Measurements from ENCODE around the gene EFHC2. TPM values are rescaled to one million over a fixed set of nuclear protein-coding genes. Genes with fewer than 3 reads are reported as not detected.

Gene EFHC2
- total RNA-seq, 2 experiments from 2014 or later, result 0.64 to 0.77 TPM

DNA sequence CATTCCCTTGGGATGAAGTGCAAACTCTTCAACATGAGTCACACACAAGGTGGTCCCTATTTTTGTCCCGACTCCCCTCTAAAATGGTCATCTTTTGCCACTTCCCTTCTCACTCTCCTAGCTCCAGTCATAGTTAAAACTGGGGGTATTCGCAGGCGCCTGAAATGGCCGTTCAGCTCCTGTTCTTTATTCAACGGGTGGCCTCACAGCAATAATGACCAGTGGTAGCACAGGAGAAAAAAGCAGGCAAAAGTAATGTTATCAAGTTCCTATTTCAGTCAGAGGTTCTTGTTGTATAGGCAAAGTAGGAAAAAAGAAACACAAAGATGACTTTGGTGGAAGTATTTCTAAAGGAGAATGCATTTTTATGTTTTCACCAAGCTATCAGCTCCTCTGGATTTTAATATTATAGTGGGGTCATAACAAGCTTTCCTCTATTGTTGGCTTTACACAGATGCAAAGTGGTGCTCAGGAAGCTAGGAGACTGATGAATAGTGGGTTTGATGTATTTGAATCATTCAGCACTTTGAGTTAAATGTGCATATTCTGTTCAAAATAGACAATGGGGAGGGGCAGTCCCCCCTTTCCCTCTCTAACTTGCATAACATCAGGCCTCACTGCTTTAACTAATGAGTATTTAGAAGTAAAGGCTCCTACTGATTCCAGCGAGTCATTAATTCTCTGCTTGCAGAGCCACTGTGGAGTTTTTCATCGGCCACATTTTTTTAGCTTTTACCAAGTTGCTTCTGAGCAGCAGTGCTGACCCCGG is 199.1 kb downstream of the EFHC2 start:
- POLR2A ChIA-PET, result no interaction called here
- H3K27ac Mint-ChIP-seq, result no peak overlapping the region
- no peak for DNase-seq
- H3K9me3 Mint-ChIP-seq, result no peaks in the 10 kb centered on the region
- H3K36me3 Mint-ChIP-seq, result no peaks in the 10 kb centered on the region
- no peak for ATAC-seq (ENCODE audit: low read depth)
- H3K4me1 Mint-ChIP-seq, result no peaks in the 10 kb centered on the region
- H3K27me3 Mint-ChIP-seq, result peaks cover 2% of the 10 kb centered on the region
- H3K4me3 Mint-ChIP-seq, result no peak overlapping the region

DNA sequence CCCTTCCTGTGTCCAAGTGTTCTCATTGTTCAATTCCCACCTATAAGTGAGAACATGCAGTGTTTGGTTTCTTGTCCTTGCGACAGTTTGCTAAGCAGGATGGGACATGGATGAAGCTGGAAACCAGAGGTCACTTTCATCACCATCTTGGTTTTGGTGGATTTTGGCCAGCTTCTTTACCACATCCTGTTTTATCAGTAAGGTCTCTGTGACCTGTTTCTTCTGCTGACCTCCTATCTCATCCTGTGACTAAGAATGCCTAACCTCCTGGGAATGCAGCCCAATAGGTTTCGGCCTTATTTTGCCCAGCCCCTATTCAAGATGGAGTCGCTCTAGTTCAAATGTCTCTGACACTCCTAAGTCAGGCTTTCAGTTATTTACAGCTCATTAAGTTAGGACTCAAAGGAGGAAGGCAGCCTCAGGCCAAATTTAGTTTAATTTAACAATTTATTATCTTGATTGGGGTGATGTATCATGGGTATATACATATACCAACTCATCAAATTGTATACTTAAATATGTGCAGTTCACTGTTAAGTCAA is 200.3 kb downstream of the EFHC2 start:
- POLR2A ChIA-PET, result no interaction called here
- ATAC-seq (ENCODE audit: low read depth) (no peak), DNase-seq (no peak)
- Mint-ChIP-seq H3K4me3 (no peak overlapping the region), H3K27me3 (peaks cover 2% of the 10 kb centered on the region), H3K9me3 (no peaks in the 10 kb centered on the region), H3K4me1 (no peaks in the 10 kb centered on the region), H3K36me3 (no peaks in the 10 kb centered on the region), H3K27ac (no peak overlapping the region)

DNA sequence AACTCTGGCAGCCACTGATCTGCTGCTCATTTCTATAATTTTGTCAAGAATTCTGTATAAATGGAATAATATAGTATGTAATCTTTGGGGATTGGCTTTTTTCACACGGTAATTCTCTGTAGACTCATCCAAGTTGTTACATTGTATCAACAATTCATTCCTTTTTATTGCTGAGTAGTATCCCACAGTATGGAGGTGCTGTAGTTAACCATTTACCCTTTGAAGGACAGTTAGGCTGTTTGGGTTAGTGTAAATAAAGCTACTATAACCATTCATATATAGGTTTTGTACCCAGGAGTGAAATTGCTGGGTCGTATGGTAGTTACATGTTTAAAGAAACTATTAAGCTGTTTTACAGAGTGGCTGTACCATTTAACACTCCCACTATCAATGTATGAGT is 213.3 kb downstream of the EFHC2 start:
- Mint-ChIP-seq H3K27ac (no peak overlapping the region), H3K4me3 (no peak overlapping the region), H3K9me3 (no peaks in the 10 kb centered on the region), H3K4me1 (no peaks in the 10 kb centered on the region), H3K27me3 (no peaks in the 10 kb centered on the region), H3K36me3 (no peaks in the 10 kb centered on the region)
- ATAC-seq (ENCODE audit: low read depth) (no peak), DNase-seq (no peak)
- POLR2A ChIA-PET, result no interaction called here

DNA sequence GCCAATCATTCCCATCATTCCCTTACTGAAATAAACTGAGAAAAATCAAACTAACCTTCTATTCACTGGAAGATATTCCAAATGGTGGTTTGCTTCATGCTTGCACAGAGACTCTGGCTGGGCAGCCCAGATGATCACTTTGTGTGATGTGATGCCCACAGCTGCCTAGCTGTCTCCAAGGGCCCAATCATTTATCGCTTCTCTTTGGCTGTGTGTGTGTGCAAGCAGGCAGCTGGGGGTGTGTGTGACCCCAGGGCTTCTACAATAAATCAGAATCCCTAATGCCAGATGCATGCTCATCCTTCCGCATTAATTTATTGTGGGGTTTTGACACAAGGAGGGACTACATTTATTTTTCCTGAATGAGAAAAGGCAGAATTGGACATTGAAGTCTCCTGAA is 230.1 kb downstream of the EFHC2 start:
- Mint-ChIP-seq H3K36me3 (no peaks in the 10 kb centered on the region), H3K27me3 (no peaks in the 10 kb centered on the region), H3K4me3 (no peak overlapping the region), H3K4me1 (no peaks in the 10 kb centered on the region), H3K9me3 (no peaks in the 10 kb centered on the region), H3K27ac (no peak overlapping the region)
- POLR2A ChIA-PET, result no interaction called here
- ATAC-seq (ENCODE audit: low read depth) (no peak), DNase-seq (no peak)

DNA sequence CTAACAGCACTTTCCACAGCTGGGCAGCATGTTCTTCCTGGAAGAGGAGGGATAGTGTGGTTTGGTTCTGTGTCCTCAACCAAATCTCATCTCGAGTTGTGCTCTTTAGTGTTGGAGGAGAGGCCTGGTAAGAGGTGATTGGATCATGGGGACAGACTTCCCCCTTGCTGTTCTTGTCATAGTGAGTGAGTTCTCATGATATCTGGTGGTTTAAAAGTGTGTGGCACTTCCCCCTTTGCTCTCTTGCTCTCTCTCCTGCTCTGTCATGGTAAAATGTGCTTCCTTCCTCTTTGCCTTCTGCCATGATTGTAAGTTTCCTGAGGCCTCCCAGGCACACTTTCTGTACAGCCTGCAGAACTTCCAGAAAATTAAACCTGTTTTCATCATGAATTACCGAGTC is 236.6 kb downstream of the EFHC2 start:
- Mint-ChIP-seq H3K4me1 (no peaks in the 10 kb centered on the region), H3K9me3 (peaks cover 3% of the 10 kb centered on the region), H3K27ac (no peak overlapping the region), H3K27me3 (no peaks in the 10 kb centered on the region), H3K36me3 (no peaks in the 10 kb centered on the region), H3K4me3 (no peak overlapping the region)
- DNase-seq, result no peak
- ATAC-seq (ENCODE audit: low read depth), result no peak
- POLR2A ChIA-PET, result no interaction called here

DNA sequence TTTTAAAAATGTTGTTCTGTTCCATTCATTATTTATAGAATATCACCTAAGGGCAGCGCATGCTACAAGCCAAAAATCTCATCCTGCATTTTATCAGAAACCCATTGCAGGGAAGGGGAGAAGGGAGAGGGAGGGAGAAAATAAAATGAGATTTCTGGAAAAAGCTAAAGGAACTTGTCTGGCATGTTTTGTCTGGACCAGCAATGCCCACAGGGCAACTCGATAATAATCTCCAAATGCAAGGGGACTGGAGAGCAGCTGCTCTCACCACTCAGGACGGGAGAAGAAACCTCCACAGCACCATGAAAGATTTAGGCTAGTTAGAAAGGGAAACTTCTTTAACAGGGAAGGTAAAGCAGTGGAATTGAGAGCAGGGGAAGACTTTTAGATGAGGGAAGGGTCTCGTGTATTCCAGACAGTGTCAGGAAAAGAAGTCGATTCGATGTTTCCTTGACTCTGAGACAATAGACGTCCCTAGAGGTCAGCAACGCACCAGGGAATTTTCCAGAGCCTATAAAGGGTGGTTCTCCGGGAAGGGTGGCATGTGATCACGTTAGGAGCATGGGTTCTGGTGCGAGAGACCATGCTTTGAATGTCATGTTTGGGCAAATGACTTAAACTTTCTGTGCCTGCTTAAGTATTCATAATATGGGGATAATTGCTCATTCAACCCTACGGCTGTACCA is 238.1 kb downstream of the EFHC2 start:
- DNase-seq, result no peak
- no peaks in the 10 kb centered on the region for H3K36me3 Mint-ChIP-seq
- H3K4me3 Mint-ChIP-seq, result no peak overlapping the region
- H3K27me3 Mint-ChIP-seq, result no peaks in the 10 kb centered on the region
- peaks cover 3% of the 10 kb centered on the region for H3K9me3 Mint-ChIP-seq
- H3K4me1 Mint-ChIP-seq, result no peaks in the 10 kb centered on the region
- H3K27ac Mint-ChIP-seq, result no peak overlapping the region
- no peak for ATAC-seq (ENCODE audit: low read depth)
- POLR2A ChIA-PET, result no interaction called here

DNA sequence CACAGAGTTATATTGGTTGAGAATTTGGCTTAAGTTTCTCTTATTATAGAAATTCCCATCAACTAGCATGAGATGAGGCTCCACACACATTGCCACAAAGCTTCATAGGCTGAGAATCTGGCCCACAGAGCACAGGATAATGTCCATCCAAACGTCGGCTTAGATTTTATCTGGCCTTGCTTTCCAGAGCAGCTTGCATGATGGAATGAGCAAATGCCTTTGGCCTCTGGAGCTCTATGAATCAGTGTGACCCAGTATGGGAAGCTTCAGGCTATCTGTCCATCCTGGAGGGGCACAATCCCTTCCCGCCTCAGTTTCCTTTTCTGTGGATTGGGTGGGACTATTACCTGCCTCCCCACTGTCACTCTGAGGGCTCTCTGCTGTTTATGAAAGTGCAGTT is 238.8 kb downstream of the EFHC2 start:
- no peak for ATAC-seq (ENCODE audit: low read depth)
- no peak overlapping the region for H3K27ac Mint-ChIP-seq
- POLR2A ChIA-PET, result no interaction called here
- H3K9me3 Mint-ChIP-seq, result peaks cover 3% of the 10 kb centered on the region
- DNase-seq, result no peak
- no peaks in the 10 kb centered on the region for H3K27me3 Mint-ChIP-seq
- H3K4me3 Mint-ChIP-seq, result no peak overlapping the region
- no peaks in the 10 kb centered on the region for H3K4me1 Mint-ChIP-seq
- H3K36me3 Mint-ChIP-seq, result no peaks in the 10 kb centered on the region

DNA sequence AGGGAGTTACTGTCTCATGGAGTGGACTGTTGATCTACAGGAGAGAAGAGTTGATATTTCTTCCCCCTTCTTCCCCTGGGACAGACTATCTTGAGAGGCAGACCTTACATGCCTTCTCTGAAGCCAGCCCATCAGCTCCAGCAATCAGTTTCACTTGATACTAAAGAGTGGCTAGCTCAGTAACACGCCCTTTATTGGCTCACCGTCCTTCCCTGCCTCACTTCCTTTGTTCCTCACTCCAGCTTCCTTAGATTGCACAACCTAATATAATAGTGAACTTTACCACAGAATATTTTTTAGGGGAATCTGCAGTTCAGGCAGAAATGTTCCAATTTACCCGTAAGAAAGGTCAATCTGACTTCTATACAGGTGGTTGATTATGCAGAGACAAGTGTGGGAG is 242.2 kb downstream of the EFHC2 start:
- Mint-ChIP-seq H3K36me3 (no peaks in the 10 kb centered on the region), H3K4me3 (no peak overlapping the region), H3K9me3 (peaks cover 1% of the 10 kb centered on the region), H3K27me3 (no peaks in the 10 kb centered on the region), H3K27ac (no peak overlapping the region), H3K4me1 (no peaks in the 10 kb centered on the region)
- ATAC-seq (ENCODE audit: low read depth), result no peak
- no peak for DNase-seq
- POLR2A ChIA-PET, result no interaction called here

DNA sequence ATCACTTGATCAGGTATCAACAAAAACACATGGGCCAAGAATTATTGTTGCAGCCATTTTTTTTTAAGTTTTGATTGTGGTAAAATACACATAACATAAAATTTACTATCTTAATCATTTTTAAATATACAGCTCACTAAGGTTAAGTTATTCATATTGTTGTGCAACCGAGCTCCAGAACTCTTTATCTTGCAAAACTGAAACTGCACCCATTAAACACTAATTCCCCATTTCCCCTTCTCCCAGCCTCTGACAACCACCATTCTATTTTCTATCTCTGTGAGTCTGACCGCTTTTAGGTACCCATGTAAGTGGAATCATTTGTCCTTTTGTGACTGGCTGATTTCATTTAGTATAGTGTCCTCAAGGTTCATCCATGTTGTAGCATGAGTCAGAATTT is 244.1 kb downstream of the EFHC2 start:
- Mint-ChIP-seq H3K27me3 (no peaks in the 10 kb centered on the region), H3K27ac (no peak overlapping the region), H3K4me3 (no peak overlapping the region), H3K36me3 (no peaks in the 10 kb centered on the region), H3K4me1 (no peaks in the 10 kb centered on the region), H3K9me3 (peaks cover 1% of the 10 kb centered on the region)
- ATAC-seq (ENCODE audit: low read depth) (no peak), DNase-seq (no peak)
- POLR2A ChIA-PET, result no interaction called here

Other genes starting within 250 kb of the EFHC2 start
- gene FUNDC1, start 199.2 kb upstream of the EFHC2 start, total RNA-seq, result 10 to 100 TPM in 1 of 2 experiments, 1 to 10 TPM in 1; 9.6 to 12.6 TPM